Panc1 (cell line): ENCODE results near the gene KIAA1958. TPM values are rescaled to one million over a fixed set of nuclear protein-coding genes. Genes with fewer than 3 reads are reported as not detected.

Experiments used
- ATAC-seq: fragments of 200-7000 bp; cut with Tn5 transposase; 2 replicates; pipeline ENCODE4 v1.9.1; 2020; ENCODE audit warnings: mild to moderate bottlenecking, moderate library complexity
- BruUV-seq: library from RNA; stranded (reverse); fragments of 400-500 nt; replicated peaks from 2 replicates; lab custom pipeline; 2021; lab: Mats Ljungman, UMichigan
- CTCF ChIA-PET: fragments of 300-600 bp; sonication (Branson Sonifier 250); formaldehyde crosslinking; loops from one replicate; lab custom pipeline; 2022; ENCODE audit warnings: antibody characterized with exemption; lab: Charles Lee
- POLR2A ChIA-PET: fragments of 300-600 bp; sonication (Branson Sonifier 250); formaldehyde crosslinking; loops from one replicate; lab custom pipeline; 2022; ENCODE audit warnings: antibody characterized with exemption; lab: Charles Lee
- DNase-seq: peaks from one replicate; pipeline ENCODE4 v3.0.0-alpha.2; 2010; ENCODE audit warnings: low read depth, low spot score
- H3K27ac ChIP-seq: 2 replicates; pipeline ENCODE4 v1.5.1; 2011; ENCODE audit warnings: mild to moderate bottlenecking, low read length, inconsistent platforms
- H3K27me3 ChIP-seq: fragments of 200-500 bp; sonication (Bioruptor generic); 2 replicates; pipeline ENCODE4 v1.6.0; 2014; ENCODE audit warnings: low read length, inconsistent platforms; ENCODE audit not compliant: control insufficient read depth, insufficient read depth
- H3K36me3 ChIP-seq: fragments of 200-500 bp; sonication (Bioruptor generic); 2 replicates; pipeline ENCODE4 v1.5.1; 2014; ENCODE audit warnings: inconsistent platforms, mild to moderate bottlenecking, low read length, moderate library complexity; ENCODE audit not compliant: control insufficient read depth, insufficient read depth
- H3K4me1 ChIP-seq: 2 replicates; pipeline ENCODE4 v1.5.1; 2011; ENCODE audit warnings: inconsistent platforms, mild to moderate bottlenecking, low read length, moderate library complexity; ENCODE audit not compliant: control insufficient read depth, insufficient read depth
- H3K4me3 ChIP-seq, 2 experiments: 2 replicates each; pipeline ENCODE4 v1.5.1; 2011 to 2012; ENCODE audit warnings: low read depth in 2 of 2, low read length in 2 of 2, mild to moderate bottlenecking in 2 of 2, inconsistent platforms in 1 of 2, moderate library complexity in 1 of 2
- H3K9me3 ChIP-seq: fragments of 200-500 bp; sonication (Bioruptor generic); 2 replicates; pipeline ENCODE4 v1.5.1; 2014; ENCODE audit warnings: low read depth, mild to moderate bottlenecking, inconsistent platforms, low read length, moderate library complexity; ENCODE audit not compliant: control insufficient read depth, insufficient read depth
- CTCF ChIP-seq: fragments of 450-650 bp; IDR thresholded peaks from 2 replicates; pipeline ENCODE4 v1.5.1; 2017; ENCODE audit warnings: mild to moderate bottlenecking
- POLR2AphosphoS5 ChIP-seq: IDR thresholded peaks from 2 replicates; pipeline ENCODE4 v1.6.1; 2012; ENCODE audit warnings: mild to moderate bottlenecking, low read depth, low read length, moderate library complexity
- REST ChIP-seq, 2 experiments: IDR thresholded peaks; 2 replicates each; pipeline ENCODE4 v1.6.1; 2011 to 2012; ENCODE audit warnings: low read depth in 2 of 2, control low read depth in 1 of 2, low read length in 1 of 2, mild to moderate bottlenecking in 1 of 2, moderate library complexity in 1 of 2; ENCODE audit not compliant: insufficient read depth in 1 of 2
- SIN3A ChIP-seq: IDR thresholded peaks from 2 replicates; pipeline ENCODE4 v1.6.1; 2012; ENCODE audit warnings: low read depth, mild to moderate bottlenecking, low read length, moderate library complexity, borderline replicate concordance; ENCODE audit not compliant: insufficient read depth
- TCF7L2 ChIP-seq: IDR thresholded peaks from 2 replicates; pipeline ENCODE4 v1.6.1; 2011; ENCODE audit warnings: mild to moderate bottlenecking, low read depth, low read length, inconsistent platforms
- in situ Hi-C: cut with HindIII; loops from 2 replicates; pipeline ENCODE4 v1.10.0; 2016; ENCODE audit warnings: low sequenced_read_pairs, low pct_unique_long_range_greater_than_20kb
- intact Hi-C: fragments of 100-400 bp; cut with micrococcal nuclease; formaldehyde crosslinking; loops from one replicate; pipeline ENCODE4 v1.10.0; 2022; ENCODE audit not compliant: unreplicated experiment
- total RNA-seq: library from RNA; stranded (reverse); gene quantifications from one replicate; pipeline ENCODE4 v1.2.1, GENCODE V29; 2021; ENCODE audit not compliant: unreplicated experiment

Gene KIAA1958
- total RNA-seq, 1 experiment from 2014 or later: 10.4 TPM

GRCh38 chr9:112553256-112553826, 66.7 kb downstream of the KIAA1958 start:
- DNase-seq: no peak
- Histone ChIP-seq H3K27me3 (no peaks in the 10 kb centered on the region), H3K36me3 (no peaks in the 10 kb centered on the region), H3K9me3 (no peaks in the 10 kb centered on the region), H3K27ac (no peak overlapping the region), H3K4me1 (no peaks in the 10 kb centered on the region; the same call in 1 of the 2 replicates), H3K4me3 (no peak overlapping the region)
- intact Hi-C loops (no loop called here), in situ Hi-C loops (no loop called here)
- BruUV-seq: no TSS peak
- POLR2A ChIA-PET: no interaction called here
- CTCF ChIA-PET: no interaction called here
- TF ChIP-seq SIN3A (no peak), POLR2AphosphoS5 (no peak), TCF7L2 (no peak)
- no peak for ATAC-seq

GRCh38 chr9:112554516-112554915, 67.9 kb downstream of the KIAA1958 start:
- no peaks in the 10 kb centered on the region for H3K9me3 ChIP-seq
- no peak overlapping the region for H3K4me3 ChIP-seq
- ATAC-seq (no peak), DNase-seq (no peak)
- CTCF ChIA-PET: no interaction called here
- in situ Hi-C loops: no loop called here
- H3K36me3 ChIP-seq: no peaks in the 10 kb centered on the region
- H3K4me1 ChIP-seq: no peaks in the 10 kb centered on the region; the same call in 1 of the 2 replicates
- no TSS peak for BruUV-seq
- POLR2A ChIA-PET: no interaction called here
- intact Hi-C loops: no loop called here
- H3K27me3 ChIP-seq: no peaks in the 10 kb centered on the region
- H3K27ac ChIP-seq: no peak overlapping the region
- no peak for TF ChIP-seq REST (IDR thresholded peaks at IDR 0.05; ENCODE audit: insufficient read depth in 1 of 2, low read depth in 2 of 2, low read length in 1 of 2)
- TF ChIP-seq SIN3A: no peak
- TF ChIP-seq POLR2AphosphoS5: no peak
- TF ChIP-seq CTCF: no peak
- no peak for TF ChIP-seq TCF7L2

- H3K27ac ChIP-seq: no peak overlapping the region
Observed at GRCh38 chr9:112555101-112555643, 68.5 kb downstream of the KIAA1958 start.

More at GRCh38 chr9:112555101-112555643, 68.5 kb downstream of the KIAA1958 start:
- Histone ChIP-seq H3K4me3 (no peak overlapping the region), H3K27me3 (no peaks in the 10 kb centered on the region), H3K4me1 (no peaks in the 10 kb centered on the region; the same call in 1 of the 2 replicates), H3K36me3 (no peaks in the 10 kb centered on the region), H3K9me3 (no peaks in the 10 kb centered on the region)
- intact Hi-C loops (no loop called here), in situ Hi-C loops (no loop called here)
- BruUV-seq: no TSS peak
- POLR2A ChIA-PET: no interaction called here
- ATAC-seq: no peak
- DNase-seq: no peak
- TF ChIP-seq POLR2AphosphoS5 (no peak), CTCF (no peak), SIN3A (no peak), REST (IDR thresholded peaks at IDR 0.05; ENCODE audit: insufficient read depth in 1 of 2, low read depth in 2 of 2, low read length in 1 of 2) (no peak), TCF7L2 (no peak)
- CTCF ChIA-PET: no interaction called here
